K562 (cell line): ENCODE results near the gene ZNF24. TPM values are rescaled to one million over a fixed set of nuclear protein-coding genes. Genes with fewer than 3 reads are reported as not detected.

Source experiments
- ATAC-seq: fragments of 200-7000 bp; cut with Tn5 transposase; 3 replicates; pipeline ENCODE4 v1.9.1; 2020; ENCODE audit warnings: moderate library complexity
- BruUV-seq: library from RNA; stranded (reverse); fragments of 400-500 nt; replicated peaks from 2 replicates; lab custom pipeline; 2021; lab: Mats Ljungman, UMichigan
- CTCF ChIA-PET: fragments of 300-600 bp; formaldehyde crosslinking; extraction: SDS; loops from one replicate; lab custom pipeline; 2021; ENCODE audit warnings: low intra/inter-chr PET ratio; lab: Yijun Ruan, JAX
- POLR2A ChIA-PET: fragments of 300-600, 350-650 bp; sonication (Branson Sonifier 250); formaldehyde crosslinking; extraction: SDS; loops from one replicate; lab custom pipeline; 2021; ENCODE audit warnings: antibody characterized with exemption, inconsistent platforms; lab: Yijun Ruan, JAX
- DNase-seq, 4 experiments: peaks; one replicate each; pipeline versions ENCODE4 v3.0.0 to v3.0.0-alpha.2; 2011 to 2018; ENCODE audit warnings: low spot score in 3 of 4, mixed read lengths in 3 of 4; ENCODE audit errors: extremely low read depth in 1 of 4
- FAIRE-seq: peaks from 2 replicates; lab custom pipeline; 2011; peaks lifted over from hg19 to GRCh38; lab: Jason Lieb, UNC
- H2AFZ ChIP-seq: 2 replicates; pipeline ENCODE4 v1.6.0; 2011; ENCODE audit warnings: low read depth, low read length, control low read depth, inconsistent platforms
- H3K27ac ChIP-seq: fragments of 200-600 bp; 3 replicates; pipeline ENCODE4 v1.8.0; 2011; ENCODE audit warnings: low read depth, mild to moderate bottlenecking, control low read depth, inconsistent platforms, low read length, moderate library complexity, mixed read lengths; ENCODE audit errors: extremely low read depth
- H3K27me3 ChIP-seq, 2 experiments: fragments of 300-600 bp in 1 of 2; 2 replicates in 1 of 2; 3 replicates in 1 of 2; pipeline versions ENCODE4 v1.6.0 to v1.8.0; 2011; ENCODE audit warnings: inconsistent platforms in 2 of 2, low read length in 2 of 2, mild to moderate bottlenecking in 1 of 2, mixed read lengths in 1 of 2, moderate library complexity in 1 of 2; ENCODE audit not compliant: control insufficient read depth in 2 of 2, insufficient read depth in 2 of 2
- H3K36me3 ChIP-seq: fragments of 300-600 bp; 3 replicates; pipeline ENCODE4 v1.8.0; 2011; ENCODE audit warnings: mild to moderate bottlenecking, low read length, inconsistent platforms; ENCODE audit not compliant: control insufficient read depth, insufficient read depth
- H3K4me1 ChIP-seq, 2 experiments: fragments of 200-600 bp in 1 of 2; replicated peaks in 1 of 2; 2 replicates in 1 of 2; 3 replicates in 1 of 2; pipeline versions ENCODE4 v1.5.1 to v1.8.0; 2011; ENCODE audit warnings: inconsistent platforms in 2 of 2, low read length in 2 of 2, mild to moderate bottlenecking in 1 of 2, mixed read lengths in 1 of 2, moderate library complexity in 1 of 2; ENCODE audit not compliant: control insufficient read depth in 2 of 2, insufficient read depth in 2 of 2
- H3K4me2 ChIP-seq: 2 replicates; pipeline ENCODE4 v1.6.1; 2011; ENCODE audit warnings: low read length, control low read depth, inconsistent platforms, mixed read lengths; ENCODE audit not compliant: insufficient read depth
- H3K4me3 ChIP-seq: fragments of 200-600 bp; sonication (generic), shearing (Covaris generic); 2 replicates; pipeline ENCODE4 v1.5.1; 2016; ENCODE audit warnings: control low read depth, inconsistent platforms
- H3K79me2 ChIP-seq: fragments of 200-600 bp; 3 replicates; pipeline ENCODE4 v1.8.0; 2011; ENCODE audit warnings: low read length, inconsistent platforms; ENCODE audit not compliant: control insufficient read depth, insufficient read depth
- H3K9ac ChIP-seq, 2 experiments: 2 replicates each; pipeline versions ENCODE4 v1.6.0 to v1.6.1; 2011; ENCODE audit warnings: low read depth in 2 of 2, low read length in 2 of 2, control low read depth in 1 of 2, inconsistent platforms in 1 of 2, mild to moderate bottlenecking in 1 of 2, mixed read lengths in 1 of 2; ENCODE audit not compliant: insufficient read depth in 1 of 2
- H3K9me1 ChIP-seq: one replicate; pipeline ENCODE4 v1.6.0; 2011; ENCODE audit warnings: inconsistent platforms, mild to moderate bottlenecking, low read length, moderate library complexity; ENCODE audit not compliant: control insufficient read depth, insufficient read depth
- H3K9me3 ChIP-seq: replicated peaks from 2 replicates; pipeline ENCODE4 v1.5.1; 2011; ENCODE audit warnings: low read depth, low read length, inconsistent platforms; ENCODE audit not compliant: control insufficient read depth, insufficient read depth
- H4K20me1 ChIP-seq: replicated peaks from 2 replicates; pipeline ENCODE4 v1.6.1; 2011; ENCODE audit warnings: low read length, inconsistent platforms, mixed read lengths; ENCODE audit not compliant: control insufficient read depth, insufficient read depth
- MCM5 ChIP-seq: fragments of 450-650 bp; IDR thresholded peaks from 2 replicates; pipeline ENCODE4 v1.6.1; 2016; ENCODE audit warnings: low read depth
- ZSCAN32 ChIP-seq: fragments of 450-650 bp; formaldehyde crosslinking; IDR thresholded peaks from 2 replicates; pipeline ENCODE4 v1.4.0; 2020; ENCODE audit warnings: mild to moderate bottlenecking, moderate library complexity
- WGBS: fragments of 100-300 bp; shearing (Covaris generic); methylation state at CpG from one replicate; pipeline ENCODE4 v1.1.6; 2016; ENCODE audit warnings: low coverage, mixed read lengths; ENCODE audit not compliant: insufficient coverage; ENCODE audit errors: missing lambda C conversion rate; 5-methylcytosine and 5-hydroxymethylcytosine counted together
- in situ Hi-C: fragments of 300-500 bp; cut with MboI; formaldehyde crosslinking; loops from 4 replicates; pipeline ENCODE4 v1.15.0; 2018; ENCODE audit warnings: inconsistent platforms, mixed read lengths
- intact Hi-C: fragments of 100-400 bp; cut with micrococcal nuclease; formaldehyde crosslinking; loops from 2 replicates; pipeline ENCODE4 v1.14.2; 2022
- polyA plus RNA-seq, 8 experiments: library from polyadenylated mRNA; depleted of rRNA in 4 of 8; stranded (reverse) in 5 of 8; unstranded in 3 of 8; fragments of >200 nt; fragmentation: Nextera tagmentation in 2 of 8; fragmentation: Illumina TruSeq in 1 of 8; extraction: Ambion mirVana in 2 of 8; extraction: Trizol in 1 of 8; gene quantifications; 2 replicates each; pipeline versions ENCODE4 v1.2.1 to v1.2.3, GENCODE V29; 2011 to 2014; ENCODE audit warnings: inconsistent platforms in 1 of 8, missing spikeins in 1 of 8
- total RNA-seq, 7 experiments: library from RNA; depleted of rRNA in 6 of 7; stranded (reverse); fragments of >200 nt in 6 of 7; fragmentation: Illumina TruSeq in 2 of 7; extraction: Trizol in 2 of 7; gene quantifications; 2 replicates each; pipeline versions ENCODE4 v1.2.1 to v1.2.3, GENCODE V29; 2011 to 2021; ENCODE audit warnings: low replicate concordance in 1 of 7
- TF ChIP-seq, protein P1 (sequence below): fragments of 450-650 bp; formaldehyde crosslinking; IDR thresholded peaks from 2 replicates; pipeline ENCODE4 v1.4.0; 2020; ENCODE audit warnings: mild to moderate bottlenecking, mixed read lengths

Gene ZNF24
- total and polyA plus RNA-seq, 9 of the 15 experiments (the other 6 are each of a cell fraction or from before 2014, with no cell fraction given), result 35.7 to 72.8 (median 54.1) TPM

DNA sequence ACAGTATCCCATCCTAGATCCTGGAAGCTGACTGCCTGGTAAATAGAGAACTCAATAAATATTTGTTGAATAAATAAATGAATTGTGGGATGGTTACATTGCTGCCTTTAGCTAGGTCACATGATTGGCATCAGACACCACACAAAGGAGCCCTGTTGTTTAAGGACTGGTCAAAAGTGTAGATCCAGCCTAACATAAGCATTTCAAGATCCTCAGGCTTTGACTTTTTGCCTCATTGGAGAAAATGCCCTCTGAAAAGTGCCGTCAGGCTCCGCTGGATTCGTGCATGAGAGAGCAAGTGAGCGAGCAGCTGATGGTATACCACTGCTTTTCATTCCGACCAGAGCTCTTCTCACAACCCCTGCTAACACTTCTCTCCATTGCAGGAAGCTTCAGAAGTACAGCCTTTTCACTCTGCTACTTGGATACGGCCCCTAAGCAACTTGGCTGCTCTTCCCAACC is 1.3 kb upstream of the ZNF24 start:
- H3K4me2 ChIP-seq, result no peak overlapping the region; the same call in 1 of the 2 replicates
- peak in 1 of 4 experiments; percentile 24 for DNase-seq

More for the DNA sequence above, 1.3 kb upstream of the ZNF24 start:
- Histone ChIP-seq H3K79me2 (peaks cover 38% of the 10 kb centered on the region), H3K27ac (no peak overlapping the region), H4K20me1 (peaks cover 9% of the 10 kb centered on the region), H3K9ac (no peak overlapping the region), H2AFZ (peak overlapping the region; percentile 51), H3K36me3 (peaks cover 25% of the 10 kb centered on the region; the same call in 2 of the 3 replicates), H3K4me1 (peaks cover 8 to 10% of the 10 kb centered on the region in 2 experiments; a peak in 4 of 5 replicates), H3K4me3 (no peak overlapping the region), H3K9me1 (no peaks in the 10 kb centered on the region), H3K9me3 (no peaks in the 10 kb centered on the region), H3K27me3 (no peaks in the 10 kb centered on the region)
- in situ Hi-C loops, result no loop called here
- FAIRE-seq (no peak), ATAC-seq (no peak)
- 56% methylated on average over 6 of the region's 6 CpGs for WGBS
- intact Hi-C loops, result loop anchor here (10.0 kb wide), 1 partner anchor 301 kb away; the partner anchor contains the start of gene MAPRE2
- POLR2A ChIA-PET, result interaction anchor here (1.0 to 1.8 kb wide), 5 partner anchors 10 to 55 kb away, joined by 3 to 6 read pairs (median 4); partner anchors contain the start of gene ZSCAN30
- BruUV-seq, result no TSS peak
- CTCF ChIA-PET, result no interaction called here
- TF ChIP-seq ZSCAN32 (no peak), MCM5 (no peak)
- TF ChIP-seq, protein P1, sequence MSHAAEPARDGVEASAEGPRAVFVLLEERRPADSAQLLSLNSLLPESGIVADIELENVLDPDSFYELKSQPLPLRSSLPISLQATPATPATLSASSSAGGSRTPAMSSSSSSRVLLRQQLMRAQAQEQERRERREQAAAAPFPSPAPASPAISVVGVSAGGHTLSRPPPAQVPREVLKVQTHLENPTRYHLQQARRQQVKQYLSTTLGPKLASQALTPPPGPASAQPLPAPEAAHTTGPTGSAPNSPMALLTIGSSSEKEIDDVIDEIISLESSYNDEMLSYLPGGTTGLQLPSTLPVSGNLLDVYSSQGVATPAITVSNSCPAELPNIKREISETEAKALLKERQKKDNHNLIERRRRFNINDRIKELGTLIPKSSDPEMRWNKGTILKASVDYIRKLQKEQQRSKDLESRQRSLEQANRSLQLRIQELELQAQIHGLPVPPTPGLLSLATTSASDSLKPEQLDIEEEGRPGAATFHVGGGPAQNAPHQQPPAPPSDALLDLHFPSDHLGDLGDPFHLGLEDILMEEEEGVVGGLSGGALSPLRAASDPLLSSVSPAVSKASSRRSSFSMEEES (CRISPR knock-in tag), result peak; percentile 64
- TF ChIP-seq, all 486 proteins: peak for 1
